Left lung (tissue), 10 donors: ENCODE data around the gene TRIM74. TPM values are rescaled to one million over a fixed set of nuclear protein-coding genes. Genes with fewer than 3 reads are reported as not detected.
A peak's percentile ranks its signal among the peaks of the same experiment; 100 is the strongest.
"Not testable (repeated sequence)": the region's sequence is repeated elsewhere in the genome, so short reads cannot be mapped to it uniquely, and the experiment has no call there.

Experiments used
- ATAC-seq: fragments of 200-7000 bp; cut with Tn5 transposase; one replicate; pipeline ENCODE4 v1.9.1; 2020; ENCODE audit warnings: moderate library complexity
- DNase-seq, 4 donors: peaks; one replicate each; pipeline ENCODE4 v3.0.0-alpha.2; 2013 to 2020
- H3K27ac ChIP-seq, 2 donors: fragments of 200-600 bp; sonication (generic) in 1 of 2; one replicate each; pipeline versions ENCODE4 v1.5.0 to v1.8.0; 2020 to 2021
- H3K27me3 ChIP-seq, 2 donors: fragments of 200-600 bp; sonication (generic) in 1 of 2; one replicate each; pipeline versions ENCODE4 v1.5.0 to v1.8.0; 2020 to 2021
- H3K36me3 ChIP-seq, 2 donors: fragments of 200-600 bp; sonication (generic) in 1 of 2; one replicate each; pipeline versions ENCODE4 v1.5.0 to v1.8.0; 2020 to 2021
- H3K4me1 ChIP-seq, 2 donors: fragments of 200-600 bp; one replicate each; pipeline ENCODE4 v1.8.0; 2021
- H3K4me3 ChIP-seq, 2 donors: fragments of 200-600 bp; sonication (generic) in 1 of 2; one replicate each; pipeline versions ENCODE4 v1.5.0 to v1.8.0; 2020 to 2021; ENCODE audit warnings: mild to moderate bottlenecking in 1 of 2
- H3K9me3 ChIP-seq, 2 donors: fragments of 200-600 bp; sonication (generic) in 1 of 2; one replicate each; pipeline versions ENCODE4 v1.5.0 to v1.8.0; 2020 to 2021
- intact Hi-C, 2 donors: fragments of 100-400 bp; cut with DNase I; formaldehyde crosslinking; loops; one replicate each; pipeline versions ENCODE4 v1.11.2 to v1.14.2; 2022
- polyA plus RNA-seq, 6 donors: library from polyadenylated mRNA; unstranded; fragments of 120-200 nt; gene quantifications; one replicate each; pipeline ENCODE4 v1.2.1, GENCODE V29; 2013; ENCODE audit not compliant: insufficient read length in 6 of 6
- total RNA-seq, 2 donors: library from RNA; stranded (reverse); fragmentation: NEBNext Ultra II Directional; extraction: Animal tissue kit (Norgen Biotek cat#: 25700); gene quantifications; one replicate each; pipeline ENCODE4 v1.2.1, GENCODE V29; 2021
- TF ChIP-seq, protein P1 (sequence below), 2 donors: fragments of 200-600 bp; sonication (generic) in 1 of 2; IDR thresholded peaks; one replicate each; pipeline versions ENCODE4 v1.5.0 to v1.8.0; 2021; ENCODE audit warnings: antibody characterized with exemption in 2 of 2
- donor health status: DM: no; HTN: yes; CAD: no.
- donor health status: DM: no; HTN: no; CAD: no.

The TRIM74 gene
- total and polyA plus RNA-seq, 8 donors = 0.26 to 2.8 (median 1.8) TPM; not detected in 1

DNA sequence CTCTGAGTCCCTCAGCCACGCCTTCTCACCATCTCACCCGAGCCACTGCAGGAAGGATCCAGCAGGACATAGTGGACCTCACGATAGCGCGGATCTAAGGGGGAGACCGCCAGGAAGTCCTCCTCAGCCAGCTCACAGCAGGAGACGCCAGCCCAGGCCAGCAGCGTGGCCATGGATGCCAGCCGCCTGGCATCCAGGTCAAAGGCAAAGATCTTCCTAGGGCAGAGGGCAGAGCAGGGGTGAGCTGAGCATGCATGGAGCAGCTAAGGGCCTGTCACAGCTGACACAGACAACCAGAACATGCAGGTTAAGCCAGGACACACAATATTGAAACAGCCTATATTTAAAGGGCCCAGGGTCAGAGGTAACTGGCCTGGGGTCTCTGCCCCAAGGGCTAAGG lies 20.0 kb downstream of the TRIM74 start:
- not testable (repeated sequence) for DNase-seq

DNA sequence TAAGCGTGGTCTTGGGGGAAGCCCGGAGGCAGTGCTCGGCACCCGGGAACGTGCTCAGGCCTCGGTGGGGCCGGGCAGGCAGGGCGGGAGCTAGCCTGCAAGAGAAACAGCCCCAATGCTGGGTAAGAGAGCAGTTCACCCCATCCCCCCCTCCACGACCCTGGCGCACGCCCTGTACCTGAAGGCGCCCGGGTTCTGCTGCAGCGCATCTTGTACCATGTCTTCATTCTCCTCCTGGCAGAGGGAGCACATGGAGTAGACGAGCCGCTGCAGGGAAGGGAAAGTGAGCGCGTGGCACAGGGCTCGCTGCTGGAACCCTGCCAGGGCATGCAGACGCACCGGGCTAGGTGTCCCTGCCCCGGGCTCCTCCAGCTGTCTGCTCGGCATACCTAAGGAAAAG lies 20.6 kb downstream of the TRIM74 start:
- H3K27me3 ChIP-seq, intact Hi-C loops, ATAC-seq, DNase-seq, H3K27ac ChIP-seq, H3K9me3 ChIP-seq, H3K4me1 ChIP-seq, H3K4me3 ChIP-seq: not testable (repeated sequence)
- H3K36me3 ChIP-seq = peaks cover 0 to 35% of the 10 kb centered on the region in 2 donors

More for the DNA sequence above, 20.0 kb downstream of the TRIM74 start:
- H3K27me3 ChIP-seq, ATAC-seq, H3K4me1 ChIP-seq, H3K9me3 ChIP-seq, intact Hi-C loops, H3K27ac ChIP-seq, H3K4me3 ChIP-seq: not testable (repeated sequence)
- peaks cover 0 to 32% of the 10 kb centered on the region in 2 donors for H3K36me3 ChIP-seq

DNA sequence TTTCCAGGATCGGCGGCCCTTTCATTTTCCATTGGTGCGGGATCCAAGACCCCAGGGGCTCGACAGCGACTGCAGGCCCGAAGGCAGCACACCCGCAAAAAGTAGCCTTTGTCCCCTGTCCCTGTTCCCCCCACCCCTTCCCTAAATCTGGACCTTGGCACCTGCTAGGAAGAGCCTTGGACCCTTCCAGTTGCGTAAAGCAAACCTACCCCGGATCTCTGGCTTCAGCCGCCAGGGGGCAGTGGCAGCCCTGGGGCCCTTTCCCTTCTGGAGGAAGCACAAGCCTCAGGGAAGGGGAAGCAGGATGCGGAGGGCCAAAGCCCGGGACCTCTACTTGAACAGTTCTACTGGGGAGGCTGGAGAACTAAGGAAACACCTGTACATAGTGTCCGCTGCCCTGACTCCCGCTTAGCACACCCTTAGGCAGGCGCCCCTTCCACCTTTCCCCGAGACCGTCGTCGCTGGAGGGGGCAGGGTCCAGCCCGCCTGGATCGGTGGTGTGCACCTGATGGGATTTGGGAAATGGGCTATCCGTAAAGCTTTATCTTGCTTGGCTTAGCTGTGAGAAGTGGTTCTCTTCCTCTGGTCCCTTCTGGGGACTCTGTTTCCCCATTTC lies 23.0 kb downstream of the TRIM74 start:
- H3K36me3 ChIP-seq = peaks cover 0 to 50% of the 10 kb centered on the region in 2 donors
- H3K4me1 ChIP-seq, DNase-seq, H3K27ac ChIP-seq, H3K9me3 ChIP-seq, H3K27me3 ChIP-seq, intact Hi-C loops, H3K4me3 ChIP-seq: not testable (repeated sequence)
- TF ChIP-seq, protein P1, sequence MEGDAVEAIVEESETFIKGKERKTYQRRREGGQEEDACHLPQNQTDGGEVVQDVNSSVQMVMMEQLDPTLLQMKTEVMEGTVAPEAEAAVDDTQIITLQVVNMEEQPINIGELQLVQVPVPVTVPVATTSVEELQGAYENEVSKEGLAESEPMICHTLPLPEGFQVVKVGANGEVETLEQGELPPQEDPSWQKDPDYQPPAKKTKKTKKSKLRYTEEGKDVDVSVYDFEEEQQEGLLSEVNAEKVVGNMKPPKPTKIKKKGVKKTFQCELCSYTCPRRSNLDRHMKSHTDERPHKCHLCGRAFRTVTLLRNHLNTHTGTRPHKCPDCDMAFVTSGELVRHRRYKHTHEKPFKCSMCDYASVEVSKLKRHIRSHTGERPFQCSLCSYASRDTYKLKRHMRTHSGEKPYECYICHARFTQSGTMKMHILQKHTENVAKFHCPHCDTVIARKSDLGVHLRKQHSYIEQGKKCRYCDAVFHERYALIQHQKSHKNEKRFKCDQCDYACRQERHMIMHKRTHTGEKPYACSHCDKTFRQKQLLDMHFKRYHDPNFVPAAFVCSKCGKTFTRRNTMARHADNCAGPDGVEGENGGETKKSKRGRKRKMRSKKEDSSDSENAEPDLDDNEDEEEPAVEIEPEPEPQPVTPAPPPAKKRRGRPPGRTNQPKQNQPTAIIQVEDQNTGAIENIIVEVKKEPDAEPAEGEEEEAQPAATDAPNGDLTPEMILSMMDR (IDR thresholded peaks at IDR 0.05) = peak in 1 of 2 donors; percentile 26
- peak; percentile 34 for ATAC-seq

- H3K27me3 ChIP-seq, DNase-seq, H3K9me3 ChIP-seq, intact Hi-C loops, H3K27ac ChIP-seq, ATAC-seq, H3K4me3 ChIP-seq, H3K4me1 ChIP-seq: not testable (repeated sequence)
- H3K36me3 ChIP-seq = peaks cover 0 to 50% of the 10 kb centered on the region in 2 donors
Observed at GRCh38 chr7:72945597-72945996, 23.7 kb downstream of the TRIM74 start.

DNA sequence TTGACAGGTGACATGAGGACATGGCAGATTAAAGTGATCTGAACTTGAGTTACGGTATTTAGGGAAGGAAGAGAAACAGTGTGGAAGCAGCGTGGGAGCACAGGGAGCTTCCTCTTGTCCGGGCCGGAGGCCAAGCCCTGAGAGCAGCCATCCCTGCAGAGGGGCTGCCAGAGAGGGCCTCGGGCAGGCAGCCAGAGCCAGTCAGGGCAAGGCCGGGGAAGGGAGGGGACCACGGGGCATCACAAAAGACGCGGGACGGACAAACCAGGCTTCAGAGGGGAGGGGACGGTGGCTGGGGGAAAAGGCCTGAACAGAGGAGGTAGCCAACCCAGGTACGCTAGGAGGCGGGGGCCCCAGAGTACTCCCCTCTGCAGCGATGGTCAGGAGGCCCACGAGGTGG lies 24.3 kb downstream of the TRIM74 start:
- H3K27me3 ChIP-seq, H3K9me3 ChIP-seq, DNase-seq, H3K4me3 ChIP-seq, ATAC-seq, H3K27ac ChIP-seq, H3K4me1 ChIP-seq, intact Hi-C loops: not testable (repeated sequence)
- peaks cover 0 to 49% of the 10 kb centered on the region in 2 donors for H3K36me3 ChIP-seq

DNA sequence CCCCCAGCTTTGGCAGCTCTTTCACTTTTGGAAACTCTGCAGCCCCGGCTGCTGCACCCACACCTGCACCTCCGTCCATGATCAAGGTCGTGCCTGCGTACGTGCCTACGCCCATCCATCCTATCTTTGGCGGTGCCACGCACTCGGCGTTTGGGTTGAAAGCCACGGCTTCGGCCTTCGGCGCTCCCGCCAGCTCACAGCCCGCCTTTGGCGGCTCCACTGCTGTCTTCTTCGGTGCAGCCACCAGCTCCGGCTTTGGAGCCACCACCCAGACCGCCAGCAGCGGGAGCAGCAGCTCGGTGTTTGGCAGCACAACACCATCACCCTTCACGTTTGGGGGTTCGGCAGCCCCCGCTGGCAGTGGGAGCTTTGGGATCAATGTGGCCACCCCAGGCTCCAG lies 26.3 kb downstream of the TRIM74 start:
- H3K9me3 ChIP-seq, H3K27me3 ChIP-seq, H3K27ac ChIP-seq, ATAC-seq, intact Hi-C loops, H3K4me1 ChIP-seq, DNase-seq, H3K4me3 ChIP-seq: not testable (repeated sequence)
- H3K36me3 ChIP-seq = peaks cover 0 to 49% of the 10 kb centered on the region in 2 donors

DNA sequence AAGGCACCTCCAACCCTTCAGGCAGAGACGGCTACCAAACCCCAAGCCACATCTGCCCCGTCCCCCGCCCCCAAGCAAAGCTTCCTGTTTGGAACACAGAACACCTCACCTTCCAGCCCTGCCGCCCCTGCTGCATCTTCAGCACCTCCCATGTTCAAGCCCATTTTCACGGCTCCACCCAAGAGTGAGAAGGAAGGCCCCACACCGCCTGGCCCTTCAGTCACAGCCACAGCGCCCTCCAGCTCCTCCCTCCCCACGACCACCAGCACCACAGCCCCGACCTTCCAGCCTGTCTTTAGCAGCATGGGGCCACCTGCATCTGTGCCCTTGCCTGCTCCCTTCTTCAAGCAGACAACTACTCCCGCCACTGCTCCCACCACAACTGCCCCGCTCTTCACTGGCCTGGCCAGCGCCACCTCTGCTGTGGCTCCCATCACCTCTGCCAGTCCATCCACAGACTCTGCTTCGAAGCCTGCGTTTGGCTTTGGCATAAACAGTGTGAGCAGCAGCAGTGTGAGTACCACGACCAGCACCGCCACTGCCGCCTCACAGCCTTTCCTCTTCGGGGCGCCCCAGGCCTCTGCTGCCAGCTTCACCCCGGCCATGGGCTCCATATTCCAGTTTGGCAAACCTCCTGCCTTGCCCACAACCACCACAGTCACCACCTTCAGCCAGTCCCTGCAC lies 27.1 kb downstream of the TRIM74 start:
- intact Hi-C loops, H3K4me3 ChIP-seq, H3K27ac ChIP-seq, H3K4me1 ChIP-seq, ATAC-seq, DNase-seq, H3K27me3 ChIP-seq, H3K9me3 ChIP-seq: not testable (repeated sequence)
- H3K36me3 ChIP-seq = peaks cover 0 to 47% of the 10 kb centered on the region in 2 donors

- Histone ChIP-seq H3K36me3 (peaks cover 0 to 63% of the 10 kb centered on the region in 2 donors), H3K4me1 (peaks cover 6 to 21% of the 10 kb centered on the region in 2 donors)
- H3K4me3 ChIP-seq, H3K27me3 ChIP-seq, H3K9me3 ChIP-seq, intact Hi-C loops, ATAC-seq, H3K27ac ChIP-seq, DNase-seq: not testable (repeated sequence)
Observed at GRCh38 chr7:72928216-72928615, 41.0 kb downstream of the TRIM74 start.

GRCh38 chr7:72927791-72928190 lies 41.5 kb downstream of the TRIM74 start:
- H3K27ac ChIP-seq, H3K9me3 ChIP-seq, ATAC-seq, H3K27me3 ChIP-seq, H3K4me3 ChIP-seq, DNase-seq, intact Hi-C loops: not testable (repeated sequence)
- Histone ChIP-seq H3K36me3 (peaks cover 0 to 58% of the 10 kb centered on the region in 2 donors), H3K4me1 (peaks cover 6 to 21% of the 10 kb centered on the region in 2 donors)
